Neural cell (in vitro differentiated cells): ENCODE measurements around the gene DNAJC5. TPM values are rescaled to one million over a fixed set of nuclear protein-coding genes. Genes with fewer than 3 reads are reported as not detected.
A peak's percentile ranks its signal among the peaks of the same experiment; 100 is the strongest.

Source experiments
- H2AFZ ChIP-seq: fragments of 200-600, 300-800 bp; sonication (generic), shearing (Covaris generic); 2 replicates; pipeline ENCODE4 v1.6.0; 2014; ENCODE audit warnings: low read depth, mild to moderate bottlenecking, antibody characterized with exemption, low read length, moderate library complexity
- H3F3A ChIP-seq: fragments of 200-600 bp; shearing (Covaris generic); 2 replicates; pipeline ENCODE4 v1.6.1; 2016; ENCODE audit warnings: mild to moderate bottlenecking, moderate library complexity, mixed read lengths, antibody characterized with exemption, low read length; ENCODE audit not compliant: insufficient read depth, poor library complexity, severe bottlenecking
- H3K27ac ChIP-seq: fragments of 200-600, 300-800 bp; sonication (generic), shearing (Covaris generic); 2 replicates; pipeline ENCODE4 v1.5.1; 2014; ENCODE audit warnings: mild to moderate bottlenecking, low read length, moderate library complexity
- H3K27me3 ChIP-seq: fragments of 300-800, 200-600 bp; sonication (generic), shearing (Covaris generic); 2 replicates; pipeline ENCODE4 v1.6.0; 2014; ENCODE audit warnings: mild to moderate bottlenecking, low read depth, low read length, moderate library complexity; ENCODE audit not compliant: insufficient read depth
- H3K36me3 ChIP-seq: fragments of 300-800, 200-600 bp; sonication (generic), shearing (Covaris generic); 2 replicates; pipeline ENCODE4 v1.5.1; 2014; ENCODE audit warnings: mild to moderate bottlenecking, antibody characterized with exemption, low read length, moderate library complexity; ENCODE audit not compliant: insufficient read depth
- H3K4me2 ChIP-seq: fragments of 300-800, 200-600 bp; sonication (generic), shearing (Covaris generic); 2 replicates; pipeline ENCODE4 v1.6.0; 2014; ENCODE audit warnings: mild to moderate bottlenecking, low read length
- H3K4me3 ChIP-seq: fragments of 300-800, 200-600 bp; sonication (generic), shearing (Covaris generic); 2 replicates; pipeline ENCODE4 v1.5.1; 2014; ENCODE audit warnings: mild to moderate bottlenecking, low read length, moderate library complexity
- H3K79me2 ChIP-seq: fragments of 200-600 bp; shearing (Covaris generic); replicated peaks from 2 replicates; pipeline ENCODE4 v1.6.0; 2014; ENCODE audit warnings: mild to moderate bottlenecking, low read length, moderate library complexity; ENCODE audit not compliant: insufficient read depth
- H3K9ac ChIP-seq: fragments of 300-800, 200-600 bp; sonication (generic), shearing (Covaris generic); 2 replicates; pipeline ENCODE4 v1.6.1; 2016; ENCODE audit warnings: mild to moderate bottlenecking, low read length, mixed read lengths
- H3K9me2 ChIP-seq: fragments of 200-600 bp; shearing (Covaris generic); 2 replicates; pipeline ENCODE4 v1.6.1; 2016; ENCODE audit warnings: mild to moderate bottlenecking, low read length, mixed read lengths; ENCODE audit not compliant: insufficient read depth
- H3K9me3 ChIP-seq: fragments of 200-600, 300-800 bp; sonication (generic), shearing (Covaris generic); 2 replicates; pipeline ENCODE4 v1.6.1; 2016; ENCODE audit warnings: mild to moderate bottlenecking, mixed run types, low read length, moderate library complexity, mixed read lengths
- H4K20me1 ChIP-seq: fragments of 200-600 bp; shearing (Covaris generic); 2 replicates; pipeline ENCODE4 v1.6.1; 2016; ENCODE audit warnings: mild to moderate bottlenecking, mixed run types; ENCODE audit not compliant: insufficient read depth
- CTCF ChIP-seq: fragments of 450-650 bp; IDR thresholded peaks from 2 replicates; pipeline ENCODE4 v1.5.1; 2014; ENCODE audit warnings: antibody characterized with exemption, mild to moderate bottlenecking, moderate library complexity; ENCODE audit not compliant: poor library complexity, severe bottlenecking
- EP300 ChIP-seq: fragments of 450-650 bp; conservative IDR thresholded peaks from 2 replicates; pipeline ENCODE4 v1.6.1; 2014; ENCODE audit warnings: antibody characterized with exemption, mild to moderate bottlenecking, moderate library complexity; ENCODE audit not compliant: poor library complexity, severe bottlenecking
- EZH2 ChIP-seq: fragments of 200-600, 300-800 bp; shearing (Covaris generic), sonication (generic); IDR thresholded peaks from 2 replicates; pipeline ENCODE4 v1.6.1; 2014; ENCODE audit warnings: antibody characterized with exemption, low read length, borderline replicate concordance, mild to moderate bottlenecking; ENCODE audit not compliant: insufficient read depth, poor library complexity, severe bottlenecking
- MXI1 ChIP-seq: fragments of 450-650 bp; conservative IDR thresholded peaks from 2 replicates; pipeline ENCODE4 v1.6.1; 2014; ENCODE audit warnings: antibody characterized with exemption, mild to moderate bottlenecking; ENCODE audit not compliant: poor library complexity, severe bottlenecking
- POLR2AphosphoS5 ChIP-seq: IDR thresholded peaks from 2 replicates; pipeline ENCODE4 v1.6.1; 2012
- RAD21 ChIP-seq: fragments of 450-650 bp; conservative IDR thresholded peaks from 2 replicates; pipeline ENCODE4 v1.6.1; 2014; ENCODE audit warnings: antibody characterized with exemption, mild to moderate bottlenecking, moderate library complexity
- REST ChIP-seq: IDR thresholded peaks from 2 replicates; pipeline ENCODE4 v1.6.1; 2012; ENCODE audit warnings: borderline replicate concordance
- SMC3 ChIP-seq: fragments of 450-650 bp; conservative IDR thresholded peaks from 2 replicates; pipeline ENCODE4 v1.6.1; 2014; ENCODE audit warnings: antibody characterized with exemption, mild to moderate bottlenecking, moderate library complexity; ENCODE audit not compliant: poor library complexity
- TAF1 ChIP-seq: IDR thresholded peaks from 2 replicates; pipeline ENCODE4 v1.6.1; 2012; ENCODE audit warnings: low read depth
- polyA plus RNA-seq: library from polyadenylated mRNA; depleted of rRNA; stranded (reverse); fragments of >200 nt; gene quantifications from 2 replicates; pipeline ENCODE4 v1.2.3, GENCODE V29; 2014

Gene DNAJC5
- polyA plus RNA-seq, 1 donor from 2014 or later = 82.8 TPM

GRCh38 chr20:63956664-63957003 is 61.7 kb downstream of the DNAJC5 start:
- Histone ChIP-seq H3K9me2 (no peaks in the 10 kb centered on the region), H3K9ac (peak overlapping the region; percentile 45), H4K20me1 (no peaks in the 10 kb centered on the region), H3K4me2 (peak overlapping the region; percentile 84), H3K4me3 (peak overlapping the region; percentile 98), H2AFZ (no peak overlapping the region), H3K36me3 (no peaks in the 10 kb centered on the region), H3K27ac (peak overlapping the region; percentile 28), H3K79me2 (peaks cover 32% of the 10 kb centered on the region), H3K27me3 (no peaks in the 10 kb centered on the region), H3K9me3 (no peaks in the 10 kb centered on the region), H3F3A (no peaks in the 10 kb centered on the region)
- no peak for TF ChIP-seq REST

- peaks cover 28% of the 10 kb centered on the region for H3K79me2 ChIP-seq
- no peaks in the 10 kb centered on the region for H3K9me2 ChIP-seq
- no peak overlapping the region for H2AFZ ChIP-seq
- peak overlapping the region; percentile 28 for H3K27ac ChIP-seq
- peak overlapping the region; percentile 45 for H3K9ac ChIP-seq
- H3K4me3 ChIP-seq = peak overlapping the region; percentile 98
- peak overlapping the region; percentile 84 for H3K4me2 ChIP-seq
- no peaks in the 10 kb centered on the region for H4K20me1 ChIP-seq
- H3K27me3 ChIP-seq = no peaks in the 10 kb centered on the region
- no peaks in the 10 kb centered on the region for H3K9me3 ChIP-seq
- no peaks in the 10 kb centered on the region for H3F3A ChIP-seq
- no peaks in the 10 kb centered on the region for H3K36me3 ChIP-seq
- TF ChIP-seq MXI1 (no peak), REST (no peak), SMC3 (no peak), EZH2 (no peak), CTCF (no peak), POLR2AphosphoS5 (no peak), TAF1 (no peak), EP300 (no peak), RAD21 (no peak)
Measured at GRCh38 chr20:63957004-63957689, 62.2 kb downstream of the DNAJC5 start.
